Esophagus muscularis mucosa (tissue), 3 donors: ENCODE measurements around the gene IFITM2.

Source experiments
- POLR2A ChIP-seq: fragments of 450-650 bp; IDR thresholded peaks from one replicate; pipeline ENCODE4 v1.6.1; 2017; ENCODE audit warnings: antibody characterized with exemption, moderate library complexity, mild to moderate bottlenecking, low read depth
- TF ChIP-seq, protein P1 (sequence below), 3 experiments: fragments of 200-600 bp in 2 of 3; fragments of 450-650 bp in 1 of 3; sonication (generic) in 2 of 3; IDR thresholded peaks; one replicate each; pipeline ENCODE4 v1.5.1; 2017 to 2019; ENCODE audit warnings: antibody characterized with exemption in 3 of 3, mild to moderate bottlenecking in 2 of 3, moderate library complexity in 1 of 3

DNA sequence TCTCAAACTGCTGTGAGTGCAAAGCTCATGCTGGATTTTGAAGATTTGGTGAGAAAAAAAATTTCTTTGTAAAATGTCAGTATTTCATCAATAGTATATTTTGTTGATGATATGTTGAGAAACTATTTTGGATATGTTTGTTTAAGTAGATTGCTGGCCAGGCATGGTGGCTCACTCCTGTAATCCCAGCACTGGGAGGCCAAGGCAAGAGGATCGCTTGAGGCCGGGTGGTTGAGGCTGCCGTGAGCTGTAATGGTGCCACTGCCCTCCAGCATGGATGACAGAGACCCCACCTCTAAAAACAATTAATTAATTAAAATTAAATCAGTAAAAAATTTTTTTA, 19.9 kb downstream of the IFITM2 start:
- TF ChIP-seq, protein P1, sequence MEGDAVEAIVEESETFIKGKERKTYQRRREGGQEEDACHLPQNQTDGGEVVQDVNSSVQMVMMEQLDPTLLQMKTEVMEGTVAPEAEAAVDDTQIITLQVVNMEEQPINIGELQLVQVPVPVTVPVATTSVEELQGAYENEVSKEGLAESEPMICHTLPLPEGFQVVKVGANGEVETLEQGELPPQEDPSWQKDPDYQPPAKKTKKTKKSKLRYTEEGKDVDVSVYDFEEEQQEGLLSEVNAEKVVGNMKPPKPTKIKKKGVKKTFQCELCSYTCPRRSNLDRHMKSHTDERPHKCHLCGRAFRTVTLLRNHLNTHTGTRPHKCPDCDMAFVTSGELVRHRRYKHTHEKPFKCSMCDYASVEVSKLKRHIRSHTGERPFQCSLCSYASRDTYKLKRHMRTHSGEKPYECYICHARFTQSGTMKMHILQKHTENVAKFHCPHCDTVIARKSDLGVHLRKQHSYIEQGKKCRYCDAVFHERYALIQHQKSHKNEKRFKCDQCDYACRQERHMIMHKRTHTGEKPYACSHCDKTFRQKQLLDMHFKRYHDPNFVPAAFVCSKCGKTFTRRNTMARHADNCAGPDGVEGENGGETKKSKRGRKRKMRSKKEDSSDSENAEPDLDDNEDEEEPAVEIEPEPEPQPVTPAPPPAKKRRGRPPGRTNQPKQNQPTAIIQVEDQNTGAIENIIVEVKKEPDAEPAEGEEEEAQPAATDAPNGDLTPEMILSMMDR (IDR thresholded peaks at IDR 0.05), result no peak
- no peak for TF ChIP-seq POLR2A
